ENCODE data around the gene NOLC1.

The NOLC1 gene

GRCh38 chr10:102135956-102136526 is 16.1 kb upstream of the NOLC1 start:
- no peak for DNase-seq (ENCODE audit: insufficient read length, low spot score)
- FAIRE-seq, result no peak
- TF ChIP-seq POLR2AphosphoS5 (IDR thresholded peaks at IDR 0.05; ENCODE audit: low read depth, low read length) (no peak), POU2F2 (IDR thresholded peaks at IDR 0.05; ENCODE audit: low read depth, low read length) (no peak), TAF1 (IDR thresholded peaks at IDR 0.05; ENCODE audit: low read depth, low read length) (no peak), SPI1 (IDR thresholded peaks at IDR 0.05; ENCODE audit: low read depth, low read length) (no peak), POLR2A (IDR thresholded peaks at IDR 0.05; ENCODE audit: low read depth, low read length) (no peak), PAX5 (IDR thresholded peaks at IDR 0.05; ENCODE audit: insufficient read depth, low read length, severe bottlenecking) (no peak)

GRCh38 chr10:102139281-102140110 is 12.7 kb upstream of the NOLC1 start:
- DNase-seq (ENCODE audit: insufficient read length, low spot score) (no peak), FAIRE-seq (no peak)
- TF ChIP-seq POU2F2 (IDR thresholded peaks at IDR 0.05; ENCODE audit: low read depth, low read length), result no peak
- TF ChIP-seq PAX5 (IDR thresholded peaks at IDR 0.05; ENCODE audit: insufficient read depth, low read length, severe bottlenecking), result no peak

GRCh38 chr10:102140218-102140617 is 12.0 kb upstream of the NOLC1 start:
- TF ChIP-seq TAF1 (IDR thresholded peaks at IDR 0.05; ENCODE audit: low read depth, low read length) (no peak), POU2F2 (IDR thresholded peaks at IDR 0.05; ENCODE audit: low read depth, low read length) (no peak), PAX5 (IDR thresholded peaks at IDR 0.05; ENCODE audit: insufficient read depth, low read length, severe bottlenecking) (no peak), POLR2AphosphoS5 (IDR thresholded peaks at IDR 0.05; ENCODE audit: low read depth, low read length) (no peak), SPI1 (IDR thresholded peaks at IDR 0.05; ENCODE audit: low read depth, low read length) (no peak), POLR2A (IDR thresholded peaks at IDR 0.05; ENCODE audit: low read depth, low read length) (no peak)
- FAIRE-seq, result no peak
- DNase-seq (ENCODE audit: insufficient read length, low spot score), result no peak

DNA sequence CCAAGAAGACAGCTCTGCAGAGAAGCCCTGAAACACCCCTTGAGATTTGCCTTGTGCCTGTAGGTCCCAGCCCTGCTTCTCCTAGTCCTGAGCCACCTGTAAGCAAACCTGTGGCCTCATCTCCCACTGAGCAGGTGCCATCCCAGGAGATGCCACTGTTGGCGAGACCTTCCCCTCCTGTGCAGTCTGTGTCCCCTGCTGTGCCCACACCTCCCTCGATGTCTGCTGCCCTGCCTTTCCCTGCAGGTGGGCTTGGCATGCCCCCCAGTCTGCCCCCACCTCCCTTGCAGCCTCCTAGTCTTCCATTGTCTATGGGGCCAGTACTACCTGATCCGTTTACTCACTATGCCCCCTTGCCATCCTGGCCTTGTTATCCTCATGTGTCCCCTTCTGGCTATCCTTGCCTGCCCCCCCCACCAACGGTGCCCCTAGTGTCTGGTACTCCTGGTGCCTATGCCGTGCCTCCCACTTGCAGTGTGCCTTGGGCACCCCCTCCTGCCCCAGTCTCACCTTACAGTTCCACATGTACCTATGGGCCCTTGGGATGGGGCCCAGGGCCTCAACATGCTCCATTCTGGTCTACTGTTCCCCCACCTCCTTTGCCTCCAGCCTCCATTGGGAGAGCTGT is 11.2 kb upstream of the NOLC1 start:
- no peak for TF ChIP-seq SPI1 (IDR thresholded peaks at IDR 0.05; ENCODE audit: low read depth, low read length)
- no peak for TF ChIP-seq POLR2A (IDR thresholded peaks at IDR 0.05; ENCODE audit: low read depth, low read length)
- no peak for TF ChIP-seq PAX5 (IDR thresholded peaks at IDR 0.05; ENCODE audit: insufficient read depth, low read length, severe bottlenecking)
- no peak for TF ChIP-seq POLR2AphosphoS5 (IDR thresholded peaks at IDR 0.05; ENCODE audit: low read depth, low read length)
- no peak for TF ChIP-seq TAF1 (IDR thresholded peaks at IDR 0.05; ENCODE audit: low read depth, low read length)
- TF ChIP-seq POU2F2 (IDR thresholded peaks at IDR 0.05; ENCODE audit: low read depth, low read length), result no peak
- FAIRE-seq (no peak), DNase-seq (ENCODE audit: insufficient read length, low spot score) (no peak)

- DNase-seq (ENCODE audit: insufficient read length, low spot score) (no peak), FAIRE-seq (no peak)
- no peak for TF ChIP-seq POU2F2 (IDR thresholded peaks at IDR 0.05; ENCODE audit: low read depth, low read length)
- no peak; the same call in 1 of the 2 replicates for TF ChIP-seq POLR2A (IDR thresholded peaks at IDR 0.05; ENCODE audit: low read depth, low read length)
- peak; percentile 56 for TF ChIP-seq POLR2AphosphoS5 (IDR thresholded peaks at IDR 0.05; ENCODE audit: low read depth, low read length)
- no peak for TF ChIP-seq TAF1 (IDR thresholded peaks at IDR 0.05; ENCODE audit: low read depth, low read length)
Observed at GRCh38 chr10:102141583-102142107, 10.5 kb upstream of the NOLC1 start.

- DNase-seq (ENCODE audit: insufficient read length, low spot score) (no peak), FAIRE-seq (no peak)
- TF ChIP-seq POLR2AphosphoS5 (IDR thresholded peaks at IDR 0.05; ENCODE audit: low read depth, low read length) (peak; percentile 59; the same call in 1 of the 2 replicates), PAX5 (IDR thresholded peaks at IDR 0.05; ENCODE audit: insufficient read depth, low read length, severe bottlenecking) (no peak), POLR2A (IDR thresholded peaks at IDR 0.05; ENCODE audit: low read depth, low read length) (peak; percentile 60; the same call in 1 of the 2 replicates)
Observed at GRCh38 chr10:102146971-102147428, 5.2 kb upstream of the NOLC1 start.

- TF ChIP-seq TAF1 (IDR thresholded peaks at IDR 0.05; ENCODE audit: low read depth, low read length) (no peak), SPI1 (IDR thresholded peaks at IDR 0.05; ENCODE audit: low read depth, low read length) (no peak), PAX5 (IDR thresholded peaks at IDR 0.05; ENCODE audit: insufficient read depth, low read length, severe bottlenecking) (no peak)
- DNase-seq (ENCODE audit: insufficient read length, low spot score) (no peak), FAIRE-seq (no peak)
Observed at GRCh38 chr10:102147561-102147960, 4.6 kb upstream of the NOLC1 start.

- FAIRE-seq, result no peak
- TF ChIP-seq TAF1 (IDR thresholded peaks at IDR 0.05; ENCODE audit: low read depth, low read length) (no peak), POU2F2 (IDR thresholded peaks at IDR 0.05; ENCODE audit: low read depth, low read length) (no peak), POLR2AphosphoS5 (IDR thresholded peaks at IDR 0.05; ENCODE audit: low read depth, low read length) (no peak; the same call in 1 of the 2 replicates), PAX5 (IDR thresholded peaks at IDR 0.05; ENCODE audit: insufficient read depth, low read length, severe bottlenecking) (no peak), POLR2A (IDR thresholded peaks at IDR 0.05; ENCODE audit: low read depth, low read length) (no peak), SPI1 (IDR thresholded peaks at IDR 0.05; ENCODE audit: low read depth, low read length) (no peak)
- no peak for DNase-seq (ENCODE audit: insufficient read length, low spot score)
Observed at GRCh38 chr10:102148275-102148674, 3.9 kb upstream of the NOLC1 start.

DNA sequence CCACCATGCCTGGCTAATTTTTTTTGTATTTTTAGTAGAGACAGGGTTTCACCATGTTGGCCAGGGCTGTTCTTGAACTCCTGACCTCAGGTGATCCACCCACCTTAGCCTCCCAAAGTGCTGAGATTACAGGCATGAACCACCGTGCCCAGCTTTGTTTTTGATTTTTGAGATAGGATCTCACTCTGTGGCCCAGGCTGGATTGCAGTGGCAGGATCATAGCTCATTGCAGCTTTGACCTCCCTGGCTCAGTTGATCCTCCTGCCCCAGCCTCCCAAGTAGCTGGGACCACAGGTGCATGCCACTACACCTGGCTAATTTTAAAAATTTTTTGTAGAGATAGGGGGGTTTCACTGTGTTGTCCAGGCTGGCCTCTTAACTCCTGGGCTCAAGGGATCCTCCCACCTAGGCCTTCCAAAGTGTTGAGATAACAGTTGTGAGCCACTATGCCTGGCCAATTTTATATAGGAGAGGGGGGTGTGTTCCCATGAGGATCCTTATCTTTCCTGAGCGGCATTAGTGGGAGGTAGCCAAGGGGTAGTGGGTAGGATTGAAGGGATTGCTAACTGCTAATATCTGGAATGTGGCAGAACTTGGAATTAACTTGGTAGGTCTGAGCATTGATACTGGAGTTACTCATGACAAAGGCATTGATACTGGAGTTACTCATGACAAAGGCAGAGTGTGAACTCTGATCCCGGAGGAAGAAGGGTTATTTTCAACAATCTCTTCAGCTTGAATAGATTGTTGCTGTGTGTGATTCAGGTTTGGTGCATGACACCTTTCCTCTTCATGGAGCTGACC is 1.0 kb upstream of the NOLC1 start:
- peak; percentile 54 for FAIRE-seq
- TF ChIP-seq SPI1 (IDR thresholded peaks at IDR 0.05; ENCODE audit: low read depth, low read length) (no peak), TAF1 (IDR thresholded peaks at IDR 0.05; ENCODE audit: low read depth, low read length) (no peak), PAX5 (IDR thresholded peaks at IDR 0.05; ENCODE audit: insufficient read depth, low read length, severe bottlenecking) (no peak), POLR2AphosphoS5 (IDR thresholded peaks at IDR 0.05; ENCODE audit: low read depth, low read length) (no peak), POLR2A (IDR thresholded peaks at IDR 0.05; ENCODE audit: low read depth, low read length) (no peak), POU2F2 (IDR thresholded peaks at IDR 0.05; ENCODE audit: low read depth, low read length) (no peak)

More for the DNA sequence above, 1.0 kb upstream of the NOLC1 start:
- no peak for DNase-seq (ENCODE audit: insufficient read length, low spot score)

Data from GM12891 (cell line).